Suprapubic skin (tissue), 3 donors: ENCODE data around the gene TXNRD3.

ENCODE experiments used
- CTCF ChIP-seq, 2 donors: fragments of 200-600 bp in 1 of 2; fragments of 450-650 bp in 1 of 2; sonication (generic) in 1 of 2; IDR thresholded peaks; one replicate each; pipeline ENCODE4 v1.5.1; 2016 to 2019; ENCODE audit warnings: antibody characterized with exemption in 2 of 2, mild to moderate bottlenecking in 1 of 2, moderate library complexity in 1 of 2
- POLR2A ChIP-seq, 2 donors: fragments of 450-650 bp; IDR thresholded peaks; one replicate each; pipeline ENCODE4 v1.6.1; 2017; ENCODE audit warnings: antibody characterized with exemption in 2 of 2, mild to moderate bottlenecking in 2 of 2, moderate library complexity in 2 of 2

DNA sequence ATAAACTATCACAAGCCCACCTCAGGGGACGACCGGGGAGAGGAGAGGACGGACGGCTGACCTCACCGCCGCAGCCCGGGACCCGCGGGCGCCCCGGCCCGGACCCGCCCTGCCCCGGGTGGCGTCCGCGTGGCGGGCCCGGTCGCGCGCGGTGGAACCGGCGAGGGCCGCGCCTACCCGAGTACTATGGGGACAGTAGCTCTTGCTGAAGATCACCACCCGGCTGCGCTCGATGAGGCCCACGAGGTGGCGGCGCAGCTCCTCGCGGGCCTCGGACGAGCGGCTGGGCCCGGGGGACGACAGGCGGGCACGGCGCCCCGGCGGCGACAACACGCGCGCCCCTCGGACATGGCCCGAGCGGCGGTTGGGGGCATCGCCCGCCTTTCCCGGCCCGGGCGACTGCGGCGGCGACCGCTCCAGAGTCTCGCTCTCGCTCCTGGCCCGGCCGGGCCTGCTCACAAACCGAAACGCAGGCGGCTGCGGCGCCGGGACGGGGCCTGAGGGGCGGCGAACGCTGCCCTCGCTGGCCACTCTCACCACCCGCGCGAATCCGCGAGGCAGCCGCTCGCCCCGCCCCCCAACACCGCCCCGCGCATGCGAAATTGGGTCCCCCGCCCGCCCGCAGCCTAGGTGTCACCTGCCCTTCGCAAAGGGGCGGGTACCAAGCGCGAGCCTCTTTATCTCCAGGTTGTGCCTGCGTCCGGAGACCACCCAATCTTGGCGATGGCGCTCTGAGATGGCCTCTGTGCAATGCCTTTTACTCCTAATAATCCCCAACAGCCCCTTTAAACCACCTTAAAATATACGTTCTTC lies at the start of gene TXNRD3:
- TF ChIP-seq CTCF (IDR thresholded peaks at IDR 0.05) (no peak), POLR2A (IDR thresholded peaks at IDR 0.05) (peak in 1 of 2 donors; percentile 44)
